B cell (primary cell): Measurements from ENCODE around the gene RAD51B.

Experiments
- EZH2 ChIP-seq: IDR thresholded peaks from 2 replicates; pipeline ENCODE4 v1.6.1; 2012; ENCODE audit warnings: borderline replicate concordance, low read depth, mild to moderate bottlenecking, moderate library complexity, low read length; ENCODE audit not compliant: insufficient read depth, poor library complexity, severe bottlenecking
- TF ChIP-seq, protein P1 (sequence below): fragments of 200-600 bp; IDR thresholded peaks from one replicate; pipeline ENCODE4 v1.8.0; 2022; ENCODE audit warnings: antibody characterized with exemption, mild to moderate bottlenecking

DNA sequence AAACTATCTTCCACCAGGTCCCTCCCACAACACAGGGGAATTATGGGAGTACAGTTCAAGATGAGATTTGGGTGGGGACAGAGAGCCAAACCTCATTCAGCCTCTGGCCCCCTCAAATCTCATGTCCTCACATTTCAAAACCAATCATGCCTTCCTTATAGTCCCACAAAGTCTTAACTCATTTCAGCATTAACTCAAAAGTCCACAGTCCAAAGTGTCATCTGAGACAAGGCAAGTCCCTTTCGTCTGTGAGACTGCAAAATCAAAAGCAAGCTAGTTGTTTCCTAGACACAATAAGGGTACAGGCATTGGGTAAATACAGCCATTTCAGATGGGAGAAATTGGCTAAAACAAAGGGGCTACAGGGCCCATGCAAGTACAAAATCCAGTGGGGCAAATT, 147.6 kb downstream of the RAD51B start:
- TF ChIP-seq, protein P1, sequence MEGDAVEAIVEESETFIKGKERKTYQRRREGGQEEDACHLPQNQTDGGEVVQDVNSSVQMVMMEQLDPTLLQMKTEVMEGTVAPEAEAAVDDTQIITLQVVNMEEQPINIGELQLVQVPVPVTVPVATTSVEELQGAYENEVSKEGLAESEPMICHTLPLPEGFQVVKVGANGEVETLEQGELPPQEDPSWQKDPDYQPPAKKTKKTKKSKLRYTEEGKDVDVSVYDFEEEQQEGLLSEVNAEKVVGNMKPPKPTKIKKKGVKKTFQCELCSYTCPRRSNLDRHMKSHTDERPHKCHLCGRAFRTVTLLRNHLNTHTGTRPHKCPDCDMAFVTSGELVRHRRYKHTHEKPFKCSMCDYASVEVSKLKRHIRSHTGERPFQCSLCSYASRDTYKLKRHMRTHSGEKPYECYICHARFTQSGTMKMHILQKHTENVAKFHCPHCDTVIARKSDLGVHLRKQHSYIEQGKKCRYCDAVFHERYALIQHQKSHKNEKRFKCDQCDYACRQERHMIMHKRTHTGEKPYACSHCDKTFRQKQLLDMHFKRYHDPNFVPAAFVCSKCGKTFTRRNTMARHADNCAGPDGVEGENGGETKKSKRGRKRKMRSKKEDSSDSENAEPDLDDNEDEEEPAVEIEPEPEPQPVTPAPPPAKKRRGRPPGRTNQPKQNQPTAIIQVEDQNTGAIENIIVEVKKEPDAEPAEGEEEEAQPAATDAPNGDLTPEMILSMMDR, result no peak
- no peak for TF ChIP-seq EZH2
